ENCODE data around the gene LRRC37B.
"Not testable (repeated sequence)": the region's sequence is repeated elsewhere in the genome, so short reads cannot be mapped to it uniquely, and the experiment has no call there.

LRRC37B gene

GRCh38 chr17:32100323-32100722 is 93.1 kb downstream of the LRRC37B start:
- not testable (repeated sequence) for DNase-seq

- no peak for DNase-seq
These were observed 93.9 kb downstream of the LRRC37B start for GRCh38 chr17:32100971-32101631.

DNA sequence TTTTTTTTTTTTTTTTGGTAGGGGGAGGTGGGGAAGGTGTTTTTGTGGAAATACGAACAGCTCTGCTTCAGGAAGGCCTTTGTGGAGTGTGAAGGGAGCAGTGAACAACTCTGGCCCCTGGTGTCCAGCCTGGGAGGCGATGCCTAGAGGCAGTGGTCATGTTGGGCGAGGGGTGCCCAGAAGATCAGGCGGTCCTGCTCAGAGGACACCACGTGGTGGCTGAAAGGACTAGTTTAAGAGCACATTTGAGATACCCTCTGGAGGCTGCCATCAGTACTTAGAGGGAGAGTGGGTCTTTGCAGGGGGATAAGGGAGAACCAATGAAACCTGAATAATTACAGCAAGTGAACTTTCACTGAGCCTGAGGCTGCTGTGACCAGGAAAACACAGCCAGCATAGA is 95.0 kb downstream of the LRRC37B start:
- DNase-seq, result no peak

GRCh38 chr17:32102646-32103186 is 95.5 kb downstream of the LRRC37B start:
- DNase-seq, result no peak
